Stimulated activated CD4-positive, alpha-beta T cell treated with anti-CD3 and anti-CD28 coated beads, Interleukin-12 subunit alpha, Interleukin-12 subunit beta, amount 100 ng/mL, for 48 hours (primary cell): ENCODE measurements around the gene SOHLH1.

ENCODE experiments used
- DNase-seq, 3 donors: peaks; one replicate each; pipeline ENCODE4 v3.0.0-alpha.2; 2020; ENCODE audit warnings: low read depth in 2 of 3, low spot score in 1 of 3

Gene SOHLH1, protein sequence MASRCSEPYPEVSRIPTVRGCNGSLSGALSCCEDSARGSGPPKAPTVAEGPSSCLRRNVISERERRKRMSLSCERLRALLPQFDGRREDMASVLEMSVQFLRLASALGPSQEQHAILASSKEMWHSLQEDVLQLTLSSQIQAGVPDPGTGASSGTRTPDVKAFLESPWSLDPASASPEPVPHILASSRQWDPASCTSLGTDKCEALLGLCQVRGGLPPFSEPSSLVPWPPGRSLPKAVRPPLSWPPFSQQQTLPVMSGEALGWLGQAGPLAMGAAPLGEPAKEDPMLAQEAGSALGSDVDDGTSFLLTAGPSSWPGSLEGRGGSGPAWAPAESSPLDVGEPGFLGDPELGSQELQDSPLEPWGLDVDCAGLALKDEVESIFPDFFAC

GRCh38 chr9:135699440-135699839 lies at the start of gene SOHLH1:
Gene SOHLH1, minus strand, starts transcription at chr9:135699481. Its CDS starts 14 bp downstream, at chr9:135699467.
- no peak for DNase-seq

DNA sequence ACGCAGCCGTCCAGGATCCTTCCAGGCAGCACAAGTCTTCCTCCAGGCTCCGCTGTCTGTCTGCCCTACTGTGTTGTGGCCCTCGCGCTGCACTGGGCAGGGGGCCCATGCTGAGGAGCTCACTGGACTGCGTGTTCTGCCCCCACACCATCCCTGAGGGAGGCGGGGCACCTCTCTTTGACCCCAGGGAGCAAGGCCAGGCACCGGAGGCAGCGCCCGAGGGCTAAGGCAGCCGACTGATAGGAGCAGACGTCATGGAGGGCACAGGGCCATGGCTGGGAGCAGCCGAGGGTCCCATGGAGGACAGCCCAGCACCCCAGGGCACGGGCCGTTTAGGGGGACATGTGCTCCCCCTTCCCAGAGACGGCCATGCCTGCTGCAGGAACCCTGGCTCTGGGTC lies 49.4 kb upstream of the SOHLH1 start:
- no peak for DNase-seq

DNA sequence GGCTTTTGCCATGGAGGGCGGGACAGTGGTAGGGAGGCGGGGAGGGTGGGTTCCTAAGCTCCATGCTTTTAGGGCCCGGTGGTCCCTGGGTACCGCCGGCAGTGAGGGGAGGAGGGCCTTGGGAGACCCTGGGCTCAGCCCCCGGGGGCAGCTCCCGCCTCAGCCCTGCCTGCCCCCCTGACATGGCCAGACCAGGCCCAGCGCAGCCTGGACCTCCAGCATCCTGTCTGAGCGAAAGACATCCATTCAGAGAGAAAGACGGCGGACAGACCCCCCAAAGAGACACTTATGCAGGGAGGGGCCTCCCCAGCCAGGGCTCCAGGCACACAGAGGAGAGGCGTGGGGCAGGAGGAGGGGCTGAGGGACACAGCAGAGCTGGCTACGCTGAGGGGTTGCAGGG lies 48.0 kb upstream of the SOHLH1 start:
- DNase-seq, result no peak

GRCh38 chr9:135746565-135746964 lies 47.3 kb upstream of the SOHLH1 start:
- no peak for DNase-seq

DNA sequence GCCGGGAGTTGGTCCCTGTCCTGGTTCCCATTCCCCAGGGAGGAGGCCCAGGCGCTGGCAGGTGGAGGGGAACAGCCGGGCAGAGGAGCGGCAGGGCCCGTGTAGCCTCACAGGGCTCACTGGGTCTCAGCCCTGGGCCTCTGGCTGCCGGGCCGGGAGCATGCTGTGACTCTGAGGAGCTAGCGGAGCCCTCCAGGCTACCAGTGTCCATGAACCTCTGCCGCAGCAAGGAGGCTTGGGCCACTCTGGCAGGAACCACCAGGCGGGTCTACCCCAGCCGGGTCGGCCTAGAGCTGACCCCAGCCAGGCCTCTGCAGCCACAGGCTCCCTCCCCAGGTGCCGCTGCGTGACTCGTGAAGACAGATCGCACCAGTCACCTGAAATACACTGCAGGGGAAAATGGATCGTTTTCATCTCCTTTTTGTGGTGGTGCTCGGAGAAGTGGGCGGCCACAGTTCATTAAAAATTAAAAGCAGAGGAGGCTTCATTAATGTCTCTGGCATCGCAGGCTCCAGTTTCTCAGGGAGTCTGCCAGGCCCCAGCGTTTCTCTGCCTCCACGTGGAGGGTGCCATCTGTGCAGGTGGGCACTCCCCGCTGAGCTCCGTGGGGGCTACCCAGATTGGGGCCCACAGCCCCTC lies 46.5 kb upstream of the SOHLH1 start:
- no peak for DNase-seq

DNA sequence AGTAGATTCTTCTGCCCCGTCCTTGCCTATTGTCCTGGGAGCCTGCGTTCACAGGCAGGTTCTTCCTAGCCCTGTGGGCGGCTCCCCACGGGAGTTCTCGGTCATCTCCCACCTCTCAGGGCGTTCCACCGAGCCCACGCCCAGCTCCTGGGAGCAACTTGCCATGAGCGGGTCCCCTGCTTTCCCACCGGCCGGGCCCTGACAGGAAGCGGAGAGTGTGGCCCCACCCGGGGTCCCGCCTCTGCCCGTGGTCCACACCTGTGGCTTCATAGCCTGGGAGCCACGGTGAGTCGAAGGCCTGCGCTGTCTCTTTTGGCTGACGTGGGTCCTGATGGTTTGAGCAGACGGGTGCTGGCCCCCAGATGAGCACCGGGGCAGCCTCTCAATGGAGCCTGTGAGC lies 45.9 kb upstream of the SOHLH1 start:
- DNase-seq, result no peak

DNA sequence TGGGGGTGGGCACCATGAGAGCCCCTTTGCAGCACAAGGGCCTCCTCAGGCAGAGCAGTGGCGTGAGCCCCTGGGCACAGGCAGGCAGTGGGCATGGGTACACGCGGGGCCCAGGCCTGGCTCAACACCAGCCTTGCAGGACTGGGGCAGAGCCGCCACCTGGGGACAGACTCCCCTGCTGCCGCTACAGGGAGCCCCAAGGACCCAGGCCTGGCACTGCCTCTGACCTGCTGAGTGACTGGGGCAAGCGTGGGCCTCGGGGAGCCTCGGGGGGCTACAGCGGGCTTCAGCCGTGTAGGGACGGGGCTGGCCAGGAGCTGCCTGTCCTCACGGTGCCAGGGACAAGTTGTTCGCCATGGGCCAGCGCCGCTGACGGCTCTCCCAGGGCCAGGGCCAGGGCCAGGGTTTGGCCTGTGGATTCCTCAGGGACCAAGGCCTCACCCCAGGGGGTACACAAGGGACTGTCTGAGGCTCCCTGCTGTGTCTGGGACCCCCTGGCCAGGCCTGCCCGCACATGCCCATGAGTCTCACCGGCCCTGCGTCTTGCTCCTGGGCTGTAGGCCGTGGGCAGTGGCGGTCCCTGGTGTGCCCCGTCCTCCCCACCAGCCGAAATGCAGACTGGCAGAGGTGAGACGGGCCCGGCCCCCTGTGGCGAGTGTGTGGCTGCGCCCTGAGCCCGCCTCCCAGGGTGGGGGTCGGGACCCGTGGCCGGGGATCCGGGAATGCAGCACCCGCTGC lies 45.2 kb upstream of the SOHLH1 start:
- no peak for DNase-seq

GRCh38 chr9:135743546-135744332 lies 44.5 kb upstream of the SOHLH1 start:
- no peak for DNase-seq

DNA sequence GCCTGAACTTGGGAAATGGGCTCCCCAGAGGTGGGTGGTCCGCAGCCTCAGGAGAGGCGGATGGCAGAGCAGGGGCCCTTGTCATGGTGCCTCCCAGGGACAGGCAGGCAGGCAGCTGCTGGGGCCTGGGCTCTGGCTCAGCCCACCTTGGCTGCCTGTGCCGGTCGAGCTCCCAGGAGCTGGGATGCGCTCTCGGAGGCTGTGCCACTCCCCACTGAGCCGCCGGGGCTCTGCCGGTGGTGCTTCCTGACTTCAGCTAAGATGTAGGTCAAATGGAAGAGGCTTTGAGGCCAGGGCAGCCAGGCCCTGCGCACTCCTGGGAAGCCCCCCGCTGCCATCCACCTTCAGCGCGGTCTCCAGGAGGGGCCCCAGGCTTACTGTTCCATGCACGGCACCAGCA lies 43.7 kb upstream of the SOHLH1 start:
- no peak for DNase-seq

DNA sequence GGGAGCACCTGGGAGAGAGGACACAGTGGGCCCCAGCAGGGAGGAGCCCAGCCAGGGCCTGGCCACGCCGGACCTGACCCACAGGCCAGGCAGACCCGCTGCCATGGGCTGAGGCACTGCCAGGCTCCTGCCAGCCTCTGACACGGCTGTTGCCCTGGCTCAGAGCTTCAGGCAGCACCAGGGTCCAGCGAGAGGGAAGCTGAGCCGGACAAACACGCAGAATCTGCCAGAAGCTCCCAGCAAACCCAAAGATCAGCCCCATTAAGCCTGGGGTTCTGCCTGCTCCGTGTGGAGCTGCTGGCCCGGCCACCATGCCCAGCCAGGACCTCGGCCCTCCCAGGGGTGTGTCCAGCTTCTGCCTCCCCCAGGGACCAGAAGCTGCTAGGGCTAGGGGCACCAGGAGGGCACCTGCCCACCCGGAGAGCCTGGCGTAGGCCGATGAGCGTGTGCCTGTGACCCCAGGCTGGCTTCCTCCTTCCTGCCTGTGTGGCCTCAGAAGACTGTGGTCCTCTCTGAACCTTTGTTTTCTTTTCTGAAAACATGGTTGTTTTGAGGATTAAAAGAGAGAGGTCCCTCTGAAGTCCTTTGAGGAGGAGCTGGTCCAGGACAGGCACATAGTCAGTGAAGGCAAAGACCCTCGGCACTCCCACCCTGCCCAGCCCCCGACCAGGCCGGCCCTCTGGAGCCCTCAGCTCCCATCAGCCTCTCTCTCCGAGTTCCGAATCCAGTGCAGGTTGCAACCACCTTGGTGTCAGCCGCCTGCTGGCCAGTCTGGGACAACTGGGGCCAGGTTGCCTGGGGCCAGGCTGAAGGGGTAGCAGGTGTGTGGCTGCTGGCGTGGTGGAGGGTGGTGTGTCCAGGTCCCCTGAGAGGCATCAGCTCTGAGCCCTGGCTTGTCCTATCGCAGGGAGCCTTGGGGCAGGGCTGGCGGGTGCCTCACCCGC lies 42.3 kb upstream of the SOHLH1 start:
- DNase-seq, result no peak

GRCh38 chr9:135739271-135740220 lies 40.3 kb upstream of the SOHLH1 start:
- no peak for DNase-seq

GRCh38 chr9:135737840-135738521 lies 38.7 kb upstream of the SOHLH1 start:
- DNase-seq, result no peak

DNA sequence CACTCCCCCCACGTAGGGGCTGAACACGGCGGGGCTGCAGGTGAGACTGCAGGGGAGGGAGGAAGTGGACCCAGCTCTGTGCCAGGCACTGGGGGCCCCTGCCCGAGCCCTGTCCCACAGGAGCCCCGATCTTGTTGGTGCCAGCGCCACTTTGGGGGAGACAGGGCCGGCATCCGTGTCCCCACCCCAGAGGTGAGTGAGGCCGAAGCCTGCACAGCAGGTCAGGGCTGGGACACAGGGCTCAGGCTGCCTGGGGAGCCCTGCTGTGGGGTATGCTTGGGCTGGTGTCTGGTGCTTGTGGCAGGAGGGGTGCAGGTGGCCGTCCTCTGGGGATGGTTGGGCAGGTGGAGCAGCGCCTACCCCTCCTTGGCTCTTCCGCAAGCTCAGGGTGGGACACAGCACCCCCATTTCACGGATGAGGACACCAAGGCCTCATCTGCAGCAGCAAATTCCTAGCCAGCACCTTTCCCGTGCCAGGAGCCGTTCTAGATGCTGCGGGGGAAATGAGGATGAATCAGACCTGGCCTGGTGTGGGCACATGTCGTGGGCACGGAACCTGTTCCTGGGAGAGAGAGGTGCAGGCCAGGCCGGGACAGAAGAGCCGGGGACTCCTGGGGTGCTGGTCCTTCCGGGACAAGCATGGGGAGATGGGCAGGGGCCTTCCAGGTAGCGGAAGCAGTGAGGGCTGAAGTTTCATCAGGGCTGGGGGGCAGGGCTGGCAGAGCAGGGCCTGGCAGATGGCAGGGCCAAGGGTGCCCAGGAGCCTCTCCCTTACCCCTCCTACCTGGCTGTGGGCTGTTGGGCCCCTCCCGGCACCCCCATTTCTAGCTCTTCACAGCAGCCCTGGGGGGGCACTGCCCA lies 37.9 kb upstream of the SOHLH1 start:
- DNase-seq, result no peak

DNA sequence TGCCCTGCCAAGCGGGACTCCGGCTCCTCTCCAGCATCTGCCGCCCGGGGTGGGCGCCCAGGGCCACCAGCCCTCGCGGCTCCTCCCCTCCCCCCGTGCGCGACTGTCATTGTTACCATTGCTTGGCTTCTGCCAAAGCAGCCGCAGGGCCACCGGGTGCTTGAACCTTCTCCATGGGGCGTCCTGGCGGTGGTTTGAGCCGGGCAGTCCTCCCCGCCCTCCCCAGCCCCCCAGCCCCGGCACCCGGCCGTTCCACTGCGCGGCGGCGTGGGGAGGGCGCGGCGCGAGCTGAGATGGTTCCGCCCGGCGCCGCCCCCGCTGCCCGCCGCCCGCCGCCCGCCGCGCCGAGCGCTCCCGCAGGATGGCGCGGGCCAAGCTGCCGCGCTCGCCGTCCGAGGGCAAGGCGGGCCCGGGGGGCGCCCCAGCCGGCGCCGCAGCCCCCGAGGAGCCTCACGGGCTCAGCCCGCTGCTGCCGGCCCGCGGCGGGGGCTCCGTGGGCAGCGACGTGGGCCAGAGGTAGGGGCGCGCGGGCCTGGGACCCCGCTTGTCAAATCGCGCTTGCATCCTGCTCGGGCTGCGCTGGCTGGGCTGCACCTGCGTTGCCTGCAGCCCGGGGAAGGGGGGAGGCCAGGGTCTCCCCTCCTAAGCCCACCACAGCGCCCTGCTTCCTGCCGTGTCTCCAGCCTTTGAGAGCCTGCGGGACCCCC lies 37.1 kb upstream of the SOHLH1 start:
- no peak for DNase-seq

DNA sequence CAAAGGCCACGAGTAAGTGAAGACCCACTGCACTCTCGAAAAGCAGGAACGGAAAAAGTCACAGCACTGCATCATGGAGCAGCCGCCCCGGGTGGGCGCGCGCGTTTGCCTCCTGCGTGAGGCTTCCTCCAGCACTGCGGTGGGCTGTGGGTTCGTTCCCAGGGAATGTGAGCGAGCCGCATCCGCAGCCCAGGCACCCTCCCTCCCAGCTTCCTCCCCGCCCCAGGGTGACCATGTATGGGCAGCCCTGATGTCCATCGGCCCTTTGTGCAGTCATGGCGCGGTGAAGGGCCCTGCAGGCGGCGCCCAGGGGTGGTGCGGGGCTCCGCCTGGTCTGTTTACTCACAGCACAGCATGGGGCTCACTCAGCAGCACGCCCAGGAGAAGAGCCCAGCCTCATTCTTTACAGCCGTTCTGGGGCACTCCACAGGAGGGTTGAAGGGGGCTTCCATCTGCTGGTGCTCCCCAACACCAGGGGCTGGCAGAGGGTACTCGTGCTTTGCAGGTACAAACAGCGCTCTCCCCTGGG lies 35.4 kb upstream of the SOHLH1 start:
- DNase-seq, result no peak

GRCh38 chr9:135732569-135733257 lies 33.4 kb upstream of the SOHLH1 start:
- no peak for DNase-seq
